Nucleus accumbens (tissue), 56 donors: ENCODE data around the gene RAB3C.

ENCODE experiments used
- DNase-seq, 56 donors: peaks; one replicate each; lab custom pipeline; 2025; lab: John Stamatoyannopoulos, UW

Gene RAB3C

GRCh38 chr5:58813855-58814254 is 231.0 kb downstream of the RAB3C start:
- DNase-seq = no peak

GRCh38 chr5:58816181-58816731 is 233.4 kb downstream of the RAB3C start:
- DNase-seq = no peak

- DNase-seq = no peak
Observed at GRCh38 chr5:58818465-58818864, 235.6 kb downstream of the RAB3C start.

GRCh38 chr5:58825441-58825840 is 242.6 kb downstream of the RAB3C start:
- no peak for DNase-seq

GRCh38 chr5:58825899-58826298 is 243.0 kb downstream of the RAB3C start:
- DNase-seq = no peak

- DNase-seq = no peak
Observed at GRCh38 chr5:58827463-58827862, 244.6 kb downstream of the RAB3C start.

DNA sequence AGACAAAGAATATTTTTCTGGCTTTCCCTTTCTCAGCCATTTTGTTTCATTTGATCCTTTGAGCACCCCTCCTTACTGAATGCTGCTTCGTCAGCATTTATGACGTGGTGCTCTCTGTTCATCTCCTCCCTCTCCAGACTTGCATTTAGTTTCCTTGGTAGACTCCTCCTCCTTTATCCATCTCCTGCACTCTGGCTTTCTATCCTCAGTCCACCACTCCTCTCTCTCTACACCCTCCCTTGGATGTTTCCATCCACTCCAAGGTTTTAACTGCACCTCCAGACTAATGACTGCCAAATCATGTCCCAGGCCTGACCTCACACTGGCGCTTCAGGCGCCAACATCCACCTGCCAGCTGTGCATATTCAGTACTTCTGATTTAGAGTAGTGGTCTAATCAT is 245.4 kb downstream of the RAB3C start:
- DNase-seq = no peak

DNA sequence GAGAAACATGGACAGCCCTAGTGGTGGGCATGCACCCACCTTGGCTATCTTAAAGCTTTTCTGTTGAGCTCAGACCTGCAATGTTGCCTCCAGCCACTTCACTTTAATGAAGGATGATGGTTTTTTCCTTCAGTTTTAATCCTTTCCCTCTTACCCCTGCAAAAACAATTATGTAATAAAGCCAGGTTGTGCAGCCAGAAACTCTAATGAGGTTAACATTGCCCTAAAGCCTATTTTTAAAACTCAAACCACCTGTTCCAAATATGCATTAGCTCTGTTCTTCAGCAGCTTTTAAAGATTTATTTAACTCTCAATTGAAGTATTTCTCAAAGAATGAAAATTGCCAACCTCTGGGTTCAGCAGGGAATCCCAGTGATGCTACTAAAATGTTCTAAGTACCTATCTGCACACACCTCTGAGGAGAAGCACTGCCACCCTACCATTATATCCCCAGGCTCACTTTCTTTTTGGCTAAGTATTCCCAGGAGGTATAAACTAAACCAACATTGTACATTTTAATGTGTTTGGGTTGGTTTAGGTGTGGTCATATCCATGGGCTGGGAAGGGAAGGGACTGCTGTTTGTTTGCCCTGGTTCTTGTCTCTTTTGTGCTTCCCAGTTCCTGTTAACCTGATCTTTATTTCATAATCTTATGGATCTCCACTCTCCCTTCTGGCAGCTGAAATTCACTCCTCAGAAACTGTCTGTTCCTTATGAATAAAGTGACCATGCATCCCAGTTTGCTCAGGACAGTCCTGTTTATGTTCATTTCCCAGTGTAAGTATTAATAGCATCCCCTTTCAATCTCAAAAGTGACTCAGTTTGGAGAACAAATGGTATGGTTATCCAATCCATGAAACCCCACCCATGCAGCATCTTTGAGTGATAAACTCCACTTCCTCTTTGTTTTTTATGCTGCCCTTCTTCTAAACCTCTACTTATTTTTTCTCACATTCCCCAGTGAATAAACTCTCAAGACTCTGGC is 251.7 kb downstream of the RAB3C start:
- no peak for DNase-seq

- no peak for DNase-seq
Observed at GRCh38 chr5:58836351-58836750, 253.5 kb downstream of the RAB3C start.

DNA sequence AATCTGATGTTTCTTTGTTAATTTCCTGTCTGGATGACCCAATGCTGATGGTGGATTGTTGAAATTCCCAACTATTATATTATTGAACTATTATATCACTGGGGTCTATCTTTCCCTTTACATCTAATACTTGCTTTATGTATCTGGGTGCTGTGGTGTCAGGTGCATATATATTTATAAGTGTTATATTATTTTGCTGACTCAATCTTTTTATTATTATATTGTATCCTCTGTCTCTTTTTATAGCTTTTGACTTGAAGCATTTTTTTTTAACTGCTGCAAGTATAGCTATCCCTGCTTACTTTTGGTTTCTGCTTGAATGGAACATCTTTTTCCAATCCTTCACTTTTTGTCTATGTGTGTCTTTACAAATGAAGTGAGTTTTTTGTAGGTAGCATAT is 255.9 kb downstream of the RAB3C start:
- no peak for DNase-seq

- DNase-seq = no peak
Observed at GRCh38 chr5:58842852-58843251, 260.0 kb downstream of the RAB3C start.

GRCh38 chr5:58844395-58844794 is 261.5 kb downstream of the RAB3C start:
- no peak for DNase-seq

GRCh38 chr5:58847041-58847440 is 264.2 kb downstream of the RAB3C start:
- no peak for DNase-seq

DNA sequence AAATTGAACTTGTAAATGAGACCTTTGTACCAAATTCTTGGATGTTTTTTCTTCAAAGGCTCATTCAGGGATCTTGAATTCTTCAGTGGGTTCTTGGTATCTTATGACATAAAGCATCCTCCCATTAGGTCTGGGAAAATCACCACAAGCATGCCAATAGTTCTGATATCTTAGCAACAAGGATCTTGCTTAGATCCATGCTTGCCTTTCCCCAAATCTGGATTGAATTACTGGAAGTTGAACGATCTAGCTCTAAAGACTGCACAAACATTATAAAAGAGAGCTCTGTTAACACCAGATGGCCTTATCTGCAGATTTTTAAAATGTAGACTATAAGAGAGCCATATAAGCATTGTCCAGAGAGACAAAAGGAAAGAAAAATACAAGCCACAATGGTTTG is 266.3 kb downstream of the RAB3C start:
- no peak for DNase-seq

- peak in 3 of 56 donors; percentile 1 to 17 (median 8) for DNase-seq
Observed at GRCh38 chr5:58849921-58850667, 267.2 kb downstream of the RAB3C start.

DNA sequence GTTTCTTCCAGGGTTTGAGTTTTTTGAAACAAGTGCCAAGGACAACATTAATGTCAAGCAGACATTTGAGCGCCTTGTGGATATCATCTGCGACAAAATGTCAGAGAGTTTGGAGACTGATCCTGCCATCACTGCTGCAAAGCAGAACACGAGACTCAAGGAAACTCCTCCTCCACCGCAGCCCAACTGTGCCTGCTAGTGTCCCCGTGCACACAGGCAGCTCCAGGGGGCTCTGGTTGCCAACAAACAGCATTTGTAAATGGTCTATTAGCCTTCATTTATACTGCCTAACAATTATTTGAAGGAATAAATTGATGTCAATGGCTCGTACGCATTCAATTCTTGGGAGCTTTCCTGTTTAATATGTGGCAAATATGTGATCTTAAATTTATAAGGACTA is 268.3 kb downstream of the RAB3C start:
- no peak for DNase-seq

GRCh38 chr5:58851571-58851970 is 268.7 kb downstream of the RAB3C start:
- DNase-seq = no peak

DNA sequence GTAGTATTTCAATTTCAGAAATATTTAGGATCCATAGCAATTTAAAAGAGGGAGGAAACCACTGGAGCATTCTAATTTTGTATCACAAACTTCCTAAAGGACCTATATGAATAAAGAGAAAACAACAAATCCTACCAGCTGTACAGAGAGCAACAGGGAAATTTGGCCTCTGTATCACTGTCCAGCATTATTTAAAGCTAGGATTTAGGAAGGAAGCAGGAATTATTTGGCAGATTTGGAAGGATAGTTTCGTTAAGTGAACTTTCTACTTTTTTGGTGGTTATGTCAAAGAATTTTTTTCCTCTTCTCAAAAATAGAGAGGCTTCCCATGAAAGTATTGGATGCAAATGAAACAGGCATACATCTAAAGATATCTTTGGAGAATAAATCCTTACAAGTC is 269.7 kb downstream of the RAB3C start:
- DNase-seq = no peak

GRCh38 chr5:58854441-58854840 is 271.6 kb downstream of the RAB3C start:
- DNase-seq = no peak

DNA sequence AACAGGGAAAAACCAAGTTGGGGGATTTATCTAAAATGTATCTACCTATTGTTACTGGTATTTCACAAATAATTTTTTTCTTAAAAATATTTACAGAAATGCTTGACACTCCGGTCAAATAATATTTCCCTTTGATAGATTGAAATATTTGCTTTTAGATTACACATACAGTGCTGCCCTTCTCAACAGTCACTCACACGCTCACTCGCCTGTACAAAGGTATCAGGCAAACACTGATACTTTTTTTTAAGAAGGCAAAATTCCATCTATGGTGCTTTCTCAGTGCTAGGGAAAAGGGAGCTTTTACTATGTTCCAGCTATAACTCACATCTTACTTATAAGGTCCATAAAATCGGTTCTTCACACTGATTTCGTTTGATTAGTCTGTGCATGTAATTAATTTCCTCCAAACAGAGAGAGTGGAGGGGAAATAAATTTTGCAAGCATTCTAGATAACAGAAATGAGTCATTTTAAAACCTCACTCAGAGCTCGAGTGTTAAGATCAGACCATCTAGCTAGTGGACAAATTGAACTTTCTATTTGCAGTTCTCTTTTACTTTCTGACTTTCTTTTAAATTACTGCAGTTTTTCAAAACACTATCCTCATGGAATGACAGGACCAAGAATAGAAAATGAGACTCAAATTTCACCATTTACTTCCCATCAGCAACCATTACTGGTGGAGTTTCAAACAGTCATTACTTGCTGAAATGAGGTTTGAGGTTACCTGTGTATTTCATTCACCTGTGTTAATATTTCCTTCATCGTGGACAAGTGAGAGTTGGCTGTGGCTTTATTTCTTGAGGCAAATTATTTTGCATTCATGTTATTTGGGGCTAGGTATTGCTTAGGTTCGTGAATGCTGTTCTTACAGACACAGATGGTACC is 273.2 kb downstream of the RAB3C start:
- DNase-seq = no peak
